Activated T-cell treated with anti-CD3 and anti-CD28 coated beads, Interleukin-2, amount 50 U/mL, for 4 hours (primary cell): Measurements from ENCODE around the gene LIN9. TPM values are rescaled to one million over a fixed set of nuclear protein-coding genes. Genes with fewer than 3 reads are reported as not detected.
"Not testable (repeated sequence)": the region's sequence is repeated elsewhere in the genome, so short reads cannot be mapped to it uniquely, and the experiment has no call there.

Experiments used
- ATAC-seq, 2 donors: fragments of 200-7000 bp; cut with Tn5 transposase; one replicate each; pipeline ENCODE4 v1.10.0; 2021
- DNase-seq: peaks from one replicate; pipeline ENCODE4 v3.0.0-alpha.2; 2020
- H3K27me3 Mint-ChIP-seq: one replicate; pipeline ENCODE4 v1.8.0; 2021; ENCODE audit warnings: low read depth, mixed read lengths
- H3K36me3 Mint-ChIP-seq: one replicate; pipeline ENCODE4 v1.8.0; 2022; ENCODE audit warnings: mixed read lengths; ENCODE audit not compliant: insufficient read depth
- H3K4me1 Mint-ChIP-seq: one replicate; pipeline ENCODE4 v1.8.0; 2021; ENCODE audit warnings: low read depth, mixed read lengths
- H3K4me3 Mint-ChIP-seq: one replicate; pipeline ENCODE4 v1.8.0; 2021; ENCODE audit warnings: mild to moderate bottlenecking, moderate library complexity, mixed read lengths
- H3K9me3 Mint-ChIP-seq: one replicate; pipeline ENCODE4 v1.8.0; 2021; ENCODE audit warnings: mixed read lengths
- total RNA-seq, 3 donors: library from RNA; stranded (reverse); gene quantifications; one replicate each; pipeline ENCODE4 v1.2.1, GENCODE V29; 2021

Gene LIN9
- total RNA-seq, 3 donors from 2014 or later, result 7.5 to 8.6 (median 8.3) TPM

DNA sequence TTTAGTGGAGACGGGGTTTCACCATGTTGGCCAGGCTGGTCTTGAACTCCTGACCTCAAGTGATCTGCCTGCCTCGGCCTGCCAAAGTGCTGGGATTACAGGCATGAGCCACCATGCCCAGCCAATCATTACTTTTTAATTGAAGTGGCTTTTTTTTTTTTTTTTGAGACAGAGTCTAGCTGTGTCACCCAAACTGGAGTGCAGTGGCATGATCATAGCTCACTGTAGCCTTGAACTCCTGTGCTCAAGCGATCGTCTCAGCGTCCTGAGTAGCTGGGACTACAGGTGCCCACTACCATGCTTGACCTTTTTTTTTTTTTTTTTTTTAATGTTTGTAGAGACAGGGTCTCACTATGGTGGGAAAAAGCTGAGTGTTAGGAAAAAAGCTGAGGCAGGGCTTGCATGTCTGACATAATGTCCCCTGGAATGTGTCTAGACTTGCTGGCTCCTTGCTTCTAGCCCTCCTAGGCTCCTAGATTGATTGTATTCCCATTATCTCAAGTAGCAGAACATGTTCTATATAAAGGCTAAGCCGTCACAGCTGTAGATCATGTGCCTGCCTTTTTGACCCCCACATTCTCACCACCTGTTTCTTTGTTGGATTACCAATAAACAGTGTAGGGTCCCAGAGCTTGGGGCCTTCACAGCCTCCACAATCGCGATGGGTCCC, 36.6 kb downstream of the LIN9 start:
- H3K4me3 Mint-ChIP-seq, H3K36me3 Mint-ChIP-seq, H3K9me3 Mint-ChIP-seq, H3K27me3 Mint-ChIP-seq, DNase-seq, ATAC-seq, H3K4me1 Mint-ChIP-seq: not testable (repeated sequence)

DNA sequence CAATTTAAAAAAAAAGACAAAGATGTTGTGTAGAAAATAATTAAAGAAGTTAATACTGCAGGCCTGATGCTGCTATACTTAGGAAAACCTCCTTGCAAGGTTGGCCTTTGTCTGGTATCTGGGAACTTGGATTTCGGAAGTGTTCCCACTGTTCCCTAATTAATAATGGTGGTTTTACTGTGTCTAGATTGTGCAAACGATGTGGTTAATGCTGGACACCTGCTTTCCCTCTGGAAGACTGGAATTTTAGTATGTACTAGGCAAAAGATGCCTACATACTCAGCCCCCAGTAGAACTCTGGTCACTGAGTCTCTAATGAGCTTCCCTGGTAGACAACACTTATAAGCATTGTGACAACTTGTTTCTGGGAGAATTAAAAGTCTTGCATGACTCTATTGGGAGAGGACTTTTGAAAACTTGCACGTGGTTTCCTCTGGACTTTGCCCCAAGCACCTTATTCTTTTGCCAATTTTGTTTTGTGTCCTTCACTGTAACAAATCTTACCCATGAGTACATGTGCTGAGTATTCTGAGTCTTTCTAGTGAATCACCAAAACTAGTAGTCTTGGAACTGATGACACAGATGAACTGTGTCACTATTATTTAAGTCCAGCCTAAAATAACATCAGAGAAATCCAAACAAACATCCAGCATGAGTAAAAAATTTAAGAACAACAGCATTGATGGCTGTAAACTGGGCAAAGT, 40.4 kb downstream of the LIN9 start:
- H3K4me3 Mint-ChIP-seq, result no peak overlapping the region
- no peaks in the 10 kb centered on the region for H3K27me3 Mint-ChIP-seq
- ATAC-seq, result no peak
- H3K36me3 Mint-ChIP-seq, result peaks cover 3% of the 10 kb centered on the region
- H3K9me3 Mint-ChIP-seq, result no peaks in the 10 kb centered on the region
- H3K4me1 Mint-ChIP-seq, result no peaks in the 10 kb centered on the region
- no peak for DNase-seq

DNA sequence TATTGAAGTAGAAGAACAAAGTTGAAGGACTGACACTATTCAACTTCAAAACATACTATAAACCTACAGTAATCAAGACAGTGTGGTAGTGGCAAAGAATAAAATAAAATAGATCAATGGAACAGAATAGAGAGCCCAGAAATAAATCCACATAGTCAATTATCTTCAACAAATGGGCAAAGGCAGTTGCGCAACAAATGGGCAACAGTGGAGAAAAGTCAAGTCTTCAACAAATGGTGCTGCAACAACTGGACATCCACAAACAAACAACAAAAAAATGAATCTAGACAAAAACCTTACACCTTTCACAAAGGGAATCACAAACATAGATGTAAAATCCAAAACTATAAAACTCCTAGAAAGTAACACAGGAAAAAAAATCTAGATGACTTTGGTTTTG, 47.1 kb downstream of the LIN9 start:
- peaks cover 33% of the 10 kb centered on the region for H3K36me3 Mint-ChIP-seq
- ATAC-seq, result no peak
- DNase-seq, result no peak
- H3K9me3 Mint-ChIP-seq, result peaks cover 19% of the 10 kb centered on the region
- H3K4me1 Mint-ChIP-seq, result no peaks in the 10 kb centered on the region
- H3K27me3 Mint-ChIP-seq, result no peaks in the 10 kb centered on the region
- no peak overlapping the region for H3K4me3 Mint-ChIP-seq

DNA sequence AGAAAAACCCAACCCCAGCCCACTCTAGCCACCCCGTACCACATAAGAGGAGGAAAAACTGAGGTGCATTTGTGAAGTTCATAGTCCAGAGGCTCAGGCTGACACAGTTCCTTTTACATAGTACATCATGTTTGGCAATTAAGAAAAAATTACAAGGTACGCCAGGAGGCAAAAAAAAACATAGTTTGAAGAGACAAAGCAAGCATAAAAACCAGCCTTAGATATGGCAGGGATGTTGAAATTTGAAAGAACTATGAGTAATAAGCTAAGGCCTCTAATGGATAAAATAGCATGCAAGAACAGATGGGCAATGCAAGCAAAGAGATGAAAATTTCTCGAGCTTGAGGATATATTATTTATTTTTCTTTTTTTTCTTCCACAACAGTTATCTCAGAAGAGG, 53.6 kb downstream of the LIN9 start:
- Mint-ChIP-seq H3K36me3 (peaks cover 28% of the 10 kb centered on the region), H3K9me3 (peaks cover 10% of the 10 kb centered on the region), H3K4me1 (no peaks in the 10 kb centered on the region), H3K27me3 (no peaks in the 10 kb centered on the region), H3K4me3 (no peak overlapping the region)
- ATAC-seq, result no peak
- DNase-seq, result no peak

DNA sequence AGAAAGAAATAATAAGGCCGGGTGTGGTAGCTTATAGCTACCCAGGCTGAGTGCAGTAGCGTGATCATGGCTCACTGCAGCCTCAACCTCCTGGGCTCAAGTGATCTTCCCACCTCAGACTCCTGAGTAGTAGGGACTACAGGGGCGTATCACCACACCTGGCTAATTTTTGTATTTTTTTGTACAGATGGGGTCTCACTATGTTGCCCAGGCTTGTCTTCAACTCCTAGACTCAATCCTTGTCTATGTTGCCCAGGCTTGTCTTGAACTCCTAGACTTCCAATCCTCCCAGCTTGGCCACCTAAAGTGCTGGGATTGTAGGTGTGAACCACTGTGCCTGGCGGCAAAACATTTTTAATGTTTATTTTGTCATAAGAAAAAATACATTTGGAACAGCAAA, 55.0 kb downstream of the LIN9 start:
- DNase-seq (no peak), ATAC-seq (no peak)
- Mint-ChIP-seq H3K9me3 (no peaks in the 10 kb centered on the region), H3K4me1 (no peaks in the 10 kb centered on the region), H3K36me3 (peaks cover 22% of the 10 kb centered on the region), H3K4me3 (no peak overlapping the region), H3K27me3 (no peaks in the 10 kb centered on the region)

DNA sequence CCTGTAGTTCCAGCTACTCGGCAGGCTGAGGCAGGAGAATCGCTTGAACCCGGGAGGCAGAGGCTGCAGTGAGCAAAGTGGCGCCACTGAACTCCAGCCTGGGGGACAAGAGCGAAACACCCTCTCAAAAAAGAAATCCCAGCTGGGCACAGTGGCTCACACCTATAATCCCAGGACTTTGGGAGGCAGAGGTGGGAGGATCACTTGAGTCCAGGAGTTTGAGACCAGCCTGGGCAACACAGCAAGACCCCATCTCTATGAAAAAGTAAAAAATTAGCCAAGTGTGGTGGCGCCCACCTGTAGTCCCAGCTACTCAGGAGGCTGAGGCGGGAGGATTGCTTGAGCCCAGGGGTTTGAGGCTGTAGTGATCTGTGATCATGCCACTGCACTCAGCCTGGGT, 56.1 kb downstream of the LIN9 start:
- DNase-seq, H3K27me3 Mint-ChIP-seq, H3K4me1 Mint-ChIP-seq, ATAC-seq, H3K4me3 Mint-ChIP-seq, H3K9me3 Mint-ChIP-seq: not testable (repeated sequence)
- H3K36me3 Mint-ChIP-seq, result peaks cover 22% of the 10 kb centered on the region

DNA sequence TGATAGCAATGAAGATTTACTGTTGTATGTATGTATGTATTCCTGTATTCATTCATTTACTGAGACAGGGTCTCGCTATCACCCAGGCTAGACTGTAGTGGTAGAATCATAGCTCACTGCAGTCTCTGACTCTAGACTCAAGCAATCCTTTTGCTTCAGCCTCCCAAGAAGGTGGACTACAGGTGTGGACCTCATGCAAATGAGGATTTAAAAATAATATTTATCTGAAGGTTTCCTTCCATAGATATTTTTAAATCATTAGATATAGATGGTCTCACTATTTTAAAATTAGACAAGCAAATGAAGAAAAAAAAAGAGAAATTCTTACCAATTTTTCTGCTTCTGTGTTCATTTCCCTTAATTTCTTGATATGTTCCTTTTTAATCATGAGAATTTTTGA, 58.5 kb downstream of the LIN9 start:
- DNase-seq (no peak), ATAC-seq (no peak)
- Mint-ChIP-seq H3K9me3 (no peaks in the 10 kb centered on the region), H3K4me1 (no peaks in the 10 kb centered on the region), H3K27me3 (no peaks in the 10 kb centered on the region), H3K36me3 (peaks cover 17% of the 10 kb centered on the region), H3K4me3 (no peak overlapping the region)

DNA sequence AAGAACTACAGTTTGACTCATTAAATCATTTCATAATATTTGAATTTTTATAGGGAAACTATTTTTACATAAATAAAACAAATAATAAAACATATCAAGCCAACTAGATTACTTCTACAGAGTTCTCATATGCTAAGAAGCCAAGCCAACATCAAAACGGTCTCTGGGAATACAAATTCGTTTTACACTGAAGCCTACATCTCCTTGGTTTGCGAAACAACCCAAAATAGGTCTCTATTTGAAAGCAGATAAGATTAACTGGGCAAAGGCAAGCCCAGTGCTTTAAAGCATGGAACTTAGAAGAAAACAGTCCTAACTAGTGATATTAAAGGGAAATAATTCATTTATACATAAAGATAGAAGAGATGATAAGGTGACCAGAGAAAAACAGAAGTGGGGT, 60.2 kb downstream of the LIN9 start:
- ATAC-seq, result no peak
- Mint-ChIP-seq H3K36me3 (peaks cover 13% of the 10 kb centered on the region), H3K9me3 (no peaks in the 10 kb centered on the region), H3K4me3 (no peak overlapping the region), H3K4me1 (no peaks in the 10 kb centered on the region), H3K27me3 (no peaks in the 10 kb centered on the region)
- no peak for DNase-seq

DNA sequence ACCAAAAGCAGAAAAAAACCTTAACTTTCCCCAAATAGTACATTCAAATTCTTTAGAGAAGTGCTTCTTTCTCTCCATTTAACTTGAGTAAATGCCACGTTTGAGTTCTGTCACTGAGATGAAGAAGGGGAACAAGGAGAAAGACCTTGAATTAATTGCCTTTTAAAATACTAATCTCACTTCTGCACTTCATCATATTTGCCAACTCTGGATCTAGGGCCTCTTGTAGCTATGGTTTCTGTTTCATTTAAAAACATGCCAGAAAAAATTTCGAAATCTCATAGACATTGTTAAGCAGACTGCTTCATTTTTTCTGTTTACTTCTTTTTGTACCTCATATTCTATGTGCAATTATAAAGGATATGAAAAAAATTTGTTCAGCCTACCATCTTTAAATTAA, 60.9 kb downstream of the LIN9 start:
- DNase-seq (no peak), ATAC-seq (no peak)
- Mint-ChIP-seq H3K4me3 (no peak overlapping the region), H3K36me3 (peaks cover 12% of the 10 kb centered on the region), H3K27me3 (no peaks in the 10 kb centered on the region), H3K9me3 (no peaks in the 10 kb centered on the region), H3K4me1 (no peaks in the 10 kb centered on the region)

DNA sequence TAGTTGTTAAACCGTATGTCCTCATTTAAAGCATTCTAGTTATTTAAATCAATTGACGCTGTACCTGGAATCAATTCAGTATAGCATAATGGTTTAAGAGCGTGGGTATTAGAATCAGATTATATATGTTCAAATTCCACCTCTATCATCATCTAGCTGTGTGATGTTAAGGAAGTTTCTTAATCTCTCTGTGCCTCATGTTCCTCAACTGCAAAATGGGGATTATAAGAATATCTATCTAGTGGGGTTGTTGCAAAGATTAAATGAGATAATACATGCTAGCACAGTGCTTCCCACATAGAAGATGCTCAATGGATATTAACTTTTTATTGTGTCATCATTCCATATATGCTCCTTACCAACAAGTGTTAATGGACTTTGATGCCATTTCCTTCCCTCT, 69.5 kb downstream of the LIN9 start:
- DNase-seq (no peak), ATAC-seq (no peak)
- no peaks in the 10 kb centered on the region for H3K27me3 Mint-ChIP-seq
- no peaks in the 10 kb centered on the region for H3K9me3 Mint-ChIP-seq
- H3K4me1 Mint-ChIP-seq, result no peaks in the 10 kb centered on the region
- no peak overlapping the region for H3K4me3 Mint-ChIP-seq
- peaks cover 20% of the 10 kb centered on the region for H3K36me3 Mint-ChIP-seq

DNA sequence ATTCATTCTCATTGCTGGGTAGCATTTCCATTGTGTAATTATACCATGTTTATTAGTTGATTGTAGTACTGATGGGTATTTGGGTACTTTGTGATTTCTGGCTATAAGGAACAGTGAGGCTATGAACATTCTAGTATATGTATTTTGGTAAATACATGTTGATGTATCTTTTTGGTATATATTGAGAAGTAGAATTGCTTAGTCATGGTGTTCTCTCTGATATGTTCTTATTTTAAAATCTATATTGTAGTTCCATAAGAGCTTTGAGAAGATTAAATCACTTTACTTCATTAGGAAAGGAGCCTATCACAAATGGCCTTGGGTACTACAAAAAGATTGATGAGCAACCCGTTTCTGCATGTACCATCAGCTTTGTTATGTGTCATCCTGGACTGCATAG, 72.1 kb downstream of the LIN9 start:
- Mint-ChIP-seq H3K4me3 (no peak overlapping the region), H3K27me3 (no peaks in the 10 kb centered on the region), H3K36me3 (peaks cover 24% of the 10 kb centered on the region), H3K4me1 (no peaks in the 10 kb centered on the region), H3K9me3 (no peaks in the 10 kb centered on the region)
- ATAC-seq (no peak), DNase-seq (no peak)

DNA sequence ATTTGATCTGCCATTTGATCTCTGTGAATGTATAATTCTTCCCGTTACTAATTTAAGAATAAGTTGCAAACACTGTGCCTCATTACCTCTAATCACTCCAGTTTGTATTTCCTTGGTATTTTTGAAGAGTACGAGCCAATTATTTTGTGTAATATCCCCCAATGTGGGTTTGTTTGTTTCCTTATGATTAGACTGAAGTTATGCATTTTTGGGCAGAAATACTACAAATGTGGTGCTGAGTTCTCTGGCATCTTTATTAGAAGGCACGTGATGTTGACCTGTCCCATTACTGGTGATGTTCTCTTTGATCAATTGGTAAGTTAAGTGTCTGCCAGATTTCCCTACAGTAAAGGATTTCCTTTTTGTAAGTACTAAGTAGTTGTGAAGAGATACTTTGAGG, 75.2 kb downstream of the LIN9 start:
- H3K27me3 Mint-ChIP-seq, result no peaks in the 10 kb centered on the region

DNA sequence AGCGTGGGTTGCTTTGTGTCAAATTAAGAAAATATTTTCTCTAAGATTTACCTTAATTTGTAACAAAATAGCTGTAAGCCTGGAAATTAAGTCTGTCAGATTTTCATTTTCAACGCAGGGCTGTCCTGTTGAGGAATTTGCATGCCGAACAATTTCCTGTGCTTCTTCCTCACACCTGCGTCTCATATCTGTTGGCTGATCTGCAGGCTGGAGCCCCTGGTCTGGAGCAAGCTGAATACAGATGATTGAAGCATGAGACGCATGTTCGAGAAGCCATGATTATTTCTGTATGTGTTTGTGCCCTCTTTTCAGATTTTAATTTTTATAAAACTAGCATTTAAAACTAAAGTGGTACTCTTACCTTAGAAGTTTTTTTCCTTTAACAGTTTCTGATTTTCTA, 75.7 kb downstream of the LIN9 start:
- Mint-ChIP-seq H3K36me3 (peaks cover 19% of the 10 kb centered on the region), H3K4me1 (no peaks in the 10 kb centered on the region), H3K27me3 (no peaks in the 10 kb centered on the region), H3K9me3 (no peaks in the 10 kb centered on the region), H3K4me3 (no peak overlapping the region)
- no peak for DNase-seq
- ATAC-seq, result no peak

More for the DNA sequence above, 75.2 kb downstream of the LIN9 start:
- DNase-seq (no peak), ATAC-seq (no peak)
- peaks cover 20% of the 10 kb centered on the region for H3K36me3 Mint-ChIP-seq
- no peaks in the 10 kb centered on the region for H3K9me3 Mint-ChIP-seq
- no peak overlapping the region for H3K4me3 Mint-ChIP-seq
- H3K4me1 Mint-ChIP-seq, result no peaks in the 10 kb centered on the region

DNA sequence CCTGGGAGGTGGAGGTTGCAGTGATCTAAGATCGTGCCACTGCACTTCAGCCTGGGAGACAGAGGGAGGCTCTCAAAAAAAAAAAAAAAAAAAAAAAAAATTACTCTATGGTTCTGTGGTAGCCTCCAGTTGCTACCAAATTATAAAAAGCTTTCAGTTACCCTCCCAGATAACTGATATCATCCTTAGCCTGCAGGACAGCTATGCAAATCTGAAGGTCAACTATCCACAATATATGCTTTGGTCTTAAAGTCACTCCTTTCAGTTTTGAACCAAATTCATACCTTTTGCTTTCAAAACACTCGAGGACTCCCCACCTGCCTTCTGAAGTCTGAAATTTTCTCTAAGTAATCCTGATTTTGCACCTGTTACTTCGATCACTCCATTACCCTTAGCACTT, 82.4 kb downstream of the LIN9 start:
- Mint-ChIP-seq H3K9me3 (no peaks in the 10 kb centered on the region), H3K27me3 (peaks cover 28% of the 10 kb centered on the region), H3K4me3 (no peak overlapping the region), H3K4me1 (peaks cover 8% of the 10 kb centered on the region), H3K36me3 (peaks cover 3% of the 10 kb centered on the region)
- no peak for DNase-seq
- no peak for ATAC-seq

DNA sequence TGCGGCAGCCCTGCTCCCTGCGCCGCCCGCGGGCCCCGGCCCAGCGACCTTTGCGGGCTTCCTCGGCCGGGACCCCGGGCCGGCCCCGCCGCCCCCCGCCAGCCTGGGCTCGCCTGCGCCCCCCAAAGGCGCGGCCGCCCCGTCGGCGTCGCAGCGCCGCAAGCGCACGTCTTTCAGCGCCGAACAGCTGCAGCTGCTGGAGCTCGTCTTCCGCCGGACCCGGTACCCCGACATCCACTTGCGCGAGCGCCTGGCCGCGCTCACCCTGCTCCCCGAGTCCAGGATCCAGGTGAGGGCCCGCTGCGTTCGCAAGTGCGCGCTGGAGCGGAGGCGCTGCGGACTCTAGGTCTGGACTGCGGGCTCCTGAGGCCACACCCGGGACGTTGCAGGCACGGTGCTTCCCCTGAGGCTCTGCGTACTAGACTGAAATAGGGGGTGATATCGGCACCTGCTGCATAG, 85.1 kb downstream of the LIN9 start:
- no peaks in the 10 kb centered on the region for H3K9me3 Mint-ChIP-seq
- no peaks in the 10 kb centered on the region for H3K36me3 Mint-ChIP-seq
- no peak for DNase-seq
- peak; percentile 60 to 62 for ATAC-seq
- H3K27me3 Mint-ChIP-seq, result peaks cover 28% of the 10 kb centered on the region
- peak overlapping the region; percentile 71 for H3K4me3 Mint-ChIP-seq
- H3K4me1 Mint-ChIP-seq, result peaks cover 8% of the 10 kb centered on the region
